Keratinocyte (primary cell): ENCODE data around the gene CADM2.

Experiments used
- EZH2 ChIP-seq: IDR thresholded peaks from one replicate; pipeline ENCODE4 v1.6.1; 2012; ENCODE audit warnings: inconsistent platforms, mild to moderate bottlenecking, low read length, moderate library complexity
- TF ChIP-seq, protein P1 (sequence below), 3 experiments: IDR thresholded peaks in 1 of 3; conservative IDR thresholded peaks in 1 of 3; optimal IDR thresholded peaks in 1 of 3; 2 replicates in 2 of 3; 3 replicates in 1 of 3; pipeline versions ENCODE3 to v1.5.1; 2011; ENCODE audit warnings: low read length in 3 of 3, mild to moderate bottlenecking in 3 of 3, moderate library complexity in 2 of 3, control low read depth in 1 of 3, inconsistent platforms in 1 of 3; ENCODE audit not compliant: insufficient read depth in 2 of 3; ENCODE audit errors: extremely low read depth in 1 of 3

DNA sequence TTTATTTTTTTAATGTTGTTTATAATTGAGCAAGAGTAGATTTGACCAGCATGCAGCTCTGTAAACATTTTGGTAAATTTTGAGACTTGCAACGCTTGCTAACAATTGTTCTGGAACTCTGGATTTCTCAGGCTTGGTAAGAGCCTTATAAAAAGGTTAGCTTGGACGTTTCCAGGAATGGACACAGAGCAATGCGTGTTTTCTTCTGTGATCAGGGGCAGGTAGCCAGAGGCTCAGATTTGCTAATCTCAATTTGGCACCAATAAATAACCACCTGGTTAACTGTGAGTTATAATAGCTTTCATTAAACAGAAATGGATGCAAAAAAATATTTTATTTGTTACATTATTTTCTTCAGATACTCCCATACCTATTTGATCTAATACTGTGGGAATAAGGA is 39.8 kb downstream of the CADM2 start:
- TF ChIP-seq, protein P1, sequence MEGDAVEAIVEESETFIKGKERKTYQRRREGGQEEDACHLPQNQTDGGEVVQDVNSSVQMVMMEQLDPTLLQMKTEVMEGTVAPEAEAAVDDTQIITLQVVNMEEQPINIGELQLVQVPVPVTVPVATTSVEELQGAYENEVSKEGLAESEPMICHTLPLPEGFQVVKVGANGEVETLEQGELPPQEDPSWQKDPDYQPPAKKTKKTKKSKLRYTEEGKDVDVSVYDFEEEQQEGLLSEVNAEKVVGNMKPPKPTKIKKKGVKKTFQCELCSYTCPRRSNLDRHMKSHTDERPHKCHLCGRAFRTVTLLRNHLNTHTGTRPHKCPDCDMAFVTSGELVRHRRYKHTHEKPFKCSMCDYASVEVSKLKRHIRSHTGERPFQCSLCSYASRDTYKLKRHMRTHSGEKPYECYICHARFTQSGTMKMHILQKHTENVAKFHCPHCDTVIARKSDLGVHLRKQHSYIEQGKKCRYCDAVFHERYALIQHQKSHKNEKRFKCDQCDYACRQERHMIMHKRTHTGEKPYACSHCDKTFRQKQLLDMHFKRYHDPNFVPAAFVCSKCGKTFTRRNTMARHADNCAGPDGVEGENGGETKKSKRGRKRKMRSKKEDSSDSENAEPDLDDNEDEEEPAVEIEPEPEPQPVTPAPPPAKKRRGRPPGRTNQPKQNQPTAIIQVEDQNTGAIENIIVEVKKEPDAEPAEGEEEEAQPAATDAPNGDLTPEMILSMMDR (optimal IDR thresholded peaks at IDR 0.05 in 1 of 3, IDR thresholded peaks at IDR 0.05 in 1 of 3, conservative IDR thresholded peaks at IDR 0.05 in 1 of 3; ENCODE audit: extremely low read depth in 1 of 3, insufficient read depth in 2 of 3, low read length in 3 of 3), result no peak
- no peak for TF ChIP-seq EZH2
